Liver (tissue), 3 donors: ENCODE data around the gene LAMA5.

Experiments used
- ATF3 ChIP-seq: IDR thresholded peaks from 2 replicates; pipeline ENCODE4 v1.6.1; 2016; ENCODE audit warnings: antibody characterized with exemption
- CTCF ChIP-seq: fragments of 150-350 bp; IDR thresholded peaks from 2 replicates; pipeline ENCODE4 v1.5.1; 2017; ENCODE audit warnings: improper control_type of control experiment, low read depth, low read length; ENCODE audit not compliant: missing input control
- FOXA1 ChIP-seq: IDR thresholded peaks from 2 replicates; pipeline ENCODE4 v1.6.1; 2016; ENCODE audit warnings: antibody characterized with exemption
- MAX ChIP-seq: IDR thresholded peaks from 2 replicates; pipeline ENCODE4 v1.6.1; 2016; ENCODE audit warnings: antibody characterized with exemption
- NR2F2 ChIP-seq: IDR thresholded peaks from 2 replicates; pipeline ENCODE4 v1.6.1; 2016; ENCODE audit warnings: antibody characterized with exemption
- RAD21 ChIP-seq, 2 donors: IDR thresholded peaks; 2 replicates each; pipeline ENCODE4 v1.6.1; 2016; ENCODE audit warnings: antibody characterized with exemption in 2 of 2, mild to moderate bottlenecking in 2 of 2
- REST ChIP-seq: IDR thresholded peaks from 2 replicates; pipeline ENCODE4 v1.6.1; 2016; ENCODE audit warnings: antibody characterized with exemption, mild to moderate bottlenecking
- YY1 ChIP-seq: IDR thresholded peaks from 2 replicates; pipeline ENCODE4 v1.6.1; 2016; ENCODE audit warnings: antibody characterized with exemption, mild to moderate bottlenecking
- donor health status: healthy.
- donor health status: healthy.

- TF ChIP-seq CTCF, result peak; percentile 5
- peak in 1 of 2 donors; percentile 30 for TF ChIP-seq RAD21 (IDR thresholded peaks at IDR 0.05)
- TF ChIP-seq REST, result no peak
- TF ChIP-seq MAX, result no peak
- TF ChIP-seq NR2F2, result no peak
- TF ChIP-seq YY1, result no peak
- no peak for TF ChIP-seq FOXA1
- TF ChIP-seq ATF3, result no peak
Measured at GRCh38 chr20:62386383-62387218, 19.5 kb upstream of the LAMA5 start, which contains the start of gene RPS21.
